HG03097 (cell line): ENCODE results near the gene HOOK1.
"Not testable (repeated sequence)": the region's sequence is repeated elsewhere in the genome, so short reads cannot be mapped to it uniquely, and the experiment has no call there.

Experiments
- ATAC-seq: cut with Tn5 transposase; IDR thresholded peaks from one replicate; pipeline ENCODE4 v1.9.1; 2021; ENCODE audit not compliant: unreplicated experiment, low FRiP score

The HOOK1 gene

GRCh38 chr1:59880735-59881134 is 66.0 kb downstream of the HOOK1 start:
- no peak for ATAC-seq

GRCh38 chr1:59885160-59885832 is 70.5 kb downstream of the HOOK1 start:
- no peak for ATAC-seq

GRCh38 chr1:59892841-59893811 is 78.4 kb downstream of the HOOK1 start:
- ATAC-seq: no peak

- ATAC-seq: no peak
Measured at GRCh38 chr1:59897165-59897564, 82.4 kb downstream of the HOOK1 start.

GRCh38 chr1:59898927-59899326 is 84.2 kb downstream of the HOOK1 start:
- no peak for ATAC-seq

GRCh38 chr1:59900640-59901039 is 85.9 kb downstream of the HOOK1 start:
- no peak for ATAC-seq

GRCh38 chr1:59901770-59902388 is 87.1 kb downstream of the HOOK1 start:
- ATAC-seq: no peak

GRCh38 chr1:59903141-59903754 is 88.5 kb downstream of the HOOK1 start:
- peak; percentile 89 for ATAC-seq

GRCh38 chr1:59906931-59907330 is 92.2 kb downstream of the HOOK1 start:
- no peak for ATAC-seq

GRCh38 chr1:59908084-59908483 is 93.3 kb downstream of the HOOK1 start:
- no peak for ATAC-seq

GRCh38 chr1:59908682-59909081 is 93.9 kb downstream of the HOOK1 start:
- ATAC-seq: no peak

- ATAC-seq: not testable (repeated sequence)
Measured at GRCh38 chr1:59914791-59915286, 100.1 kb downstream of the HOOK1 start.

GRCh38 chr1:59915516-59915915 is 100.8 kb downstream of the HOOK1 start:
- ATAC-seq: no peak

- ATAC-seq: no peak
Measured at GRCh38 chr1:59917026-59917784, 102.5 kb downstream of the HOOK1 start.

- no peak for ATAC-seq
Measured at GRCh38 chr1:59917785-59918180, 103.0 kb downstream of the HOOK1 start.

GRCh38 chr1:59919746-59920145 is 105.0 kb downstream of the HOOK1 start:
- ATAC-seq: no peak

GRCh38 chr1:59921258-59921899 is 106.6 kb downstream of the HOOK1 start:
- not testable (repeated sequence) for ATAC-seq

- no peak for ATAC-seq
Measured at GRCh38 chr1:59924653-59925052, 109.9 kb downstream of the HOOK1 start.
